ENCODE results near the gene PSMC1.

GRCh38 chr14:90278199-90279175, 22.1 kb downstream of the PSMC1 start:
- no peak for TF ChIP-seq CTCF (IDR thresholded peaks at IDR 0.05)
- no peak for TF ChIP-seq TAF1 (IDR thresholded peaks at IDR 0.05; ENCODE audit: borderline replicate concordance, low read depth, low read length)
